ENCODE results near the gene CSF3R.
A peak's percentile ranks its signal among the peaks of the same experiment; 100 is the strongest.

Gene CSF3R

DNA sequence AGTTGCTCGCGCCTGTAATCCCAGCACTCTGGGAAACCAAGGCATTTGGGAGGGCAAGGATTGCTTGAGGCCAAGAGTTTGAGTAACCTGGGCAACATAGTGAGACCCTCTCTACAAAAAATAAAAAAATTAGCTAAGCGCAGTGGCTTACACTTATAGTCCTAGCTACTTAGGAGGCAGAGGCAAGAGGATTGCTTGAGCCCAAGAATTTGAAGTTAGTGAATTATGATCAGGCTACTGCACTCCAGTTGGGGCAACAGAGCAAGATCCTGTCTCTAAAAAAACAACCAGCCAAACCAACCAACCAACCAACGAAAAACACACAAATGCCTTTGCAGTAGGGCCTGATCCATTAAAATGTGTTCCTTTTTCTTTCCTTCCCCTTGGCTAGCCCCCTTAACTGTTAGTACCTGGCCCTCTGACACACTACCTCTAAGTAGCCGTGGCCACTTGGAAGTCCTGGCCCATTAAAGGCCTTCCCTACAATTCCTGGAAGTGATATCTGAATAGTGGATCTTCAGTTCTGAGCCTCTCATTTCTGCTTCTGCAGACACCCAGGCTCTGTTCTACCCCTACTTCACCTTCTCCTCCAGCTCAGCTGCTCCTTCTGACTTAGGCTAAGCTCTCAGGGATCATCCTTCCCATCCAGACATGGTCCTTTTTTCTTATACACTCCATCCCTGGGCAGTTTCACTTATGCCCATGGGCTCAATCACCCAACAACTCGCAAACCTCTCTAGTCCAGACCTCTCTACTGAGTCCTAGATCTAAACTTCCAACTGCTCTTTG is 28.9 kb downstream of the CSF3R start:
- no peak for DNase-seq

DNA sequence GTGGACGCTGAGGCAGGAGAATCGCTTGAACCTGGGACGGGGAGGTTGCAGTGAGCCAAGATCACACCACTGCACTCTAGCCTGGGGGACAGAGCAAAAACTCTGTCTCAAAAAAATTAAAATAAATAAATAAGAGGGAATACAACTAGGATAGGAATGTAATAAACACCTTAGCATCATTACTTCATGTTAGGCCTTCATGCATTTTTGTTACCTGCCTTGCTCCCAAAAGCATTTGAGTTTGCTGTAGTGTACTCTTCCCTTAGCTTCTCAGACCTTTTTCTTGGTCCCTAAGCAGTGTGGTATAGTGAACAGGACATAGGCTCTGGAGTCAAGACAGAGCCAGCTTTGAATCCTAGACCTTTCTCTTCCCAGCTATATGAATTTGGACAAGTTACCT is 29.7 kb downstream of the CSF3R start:
- DNase-seq: no peak

DNA sequence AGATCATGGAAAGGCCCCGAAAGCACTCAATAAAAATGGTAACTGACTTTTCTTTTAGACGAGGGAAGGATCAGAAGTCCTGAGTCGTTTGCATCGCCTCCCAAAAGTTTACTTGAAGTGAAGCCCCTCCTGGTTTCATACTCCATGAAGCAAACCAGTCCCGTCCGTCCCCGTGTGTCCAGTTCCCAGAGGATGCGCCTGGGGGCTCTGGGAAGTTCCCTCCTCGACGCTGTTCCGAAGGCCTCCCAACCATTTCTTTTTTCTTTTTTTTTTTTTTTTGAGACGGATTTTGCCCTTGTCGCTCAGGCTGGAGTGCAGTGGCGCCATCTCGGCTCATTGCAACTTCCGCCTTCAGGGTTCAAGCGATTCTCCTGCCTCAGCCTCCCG is 31.8 kb downstream of the CSF3R start:
- no peak for DNase-seq

DNA sequence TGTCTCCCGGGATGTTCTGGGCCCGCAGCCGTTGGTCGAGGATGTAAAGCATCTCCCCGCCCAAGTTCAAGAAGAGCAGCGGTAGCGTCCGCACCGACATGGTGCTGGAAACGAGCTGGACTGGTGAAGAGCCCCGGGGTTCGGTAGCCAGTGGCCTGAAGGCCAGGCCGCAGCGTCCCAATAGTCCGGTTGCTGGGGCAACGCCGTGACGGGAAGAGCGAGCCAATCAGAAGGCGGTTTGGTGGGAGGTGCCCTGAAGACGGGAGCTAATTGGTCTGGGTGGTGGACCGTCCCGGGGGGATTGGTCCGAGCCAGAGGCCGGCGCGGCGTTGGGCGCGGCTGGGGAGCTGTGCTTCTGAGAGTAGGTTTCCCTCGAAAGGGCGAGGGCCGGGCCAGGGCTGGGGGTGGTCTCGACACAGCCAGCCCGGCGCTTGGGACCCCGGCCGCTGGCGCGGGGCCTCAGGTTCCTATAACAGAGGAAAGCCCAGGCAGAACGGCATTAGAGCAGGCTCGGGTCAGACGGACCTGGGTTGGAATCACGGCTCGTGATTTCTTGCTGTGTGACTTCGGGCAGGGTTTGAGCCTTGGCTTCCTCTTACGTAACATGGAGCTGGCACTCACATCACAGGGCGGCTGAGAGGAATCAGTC is 32.3 kb downstream of the CSF3R start, which contains the start of gene OSCP1:
TSS of gene OSCP1 (minus strand) at position 182 of the 649 bp plus-strand sequence. CDS start at position 100, 82 bp downstream.
- peak; percentile 93 to 97 for DNase-seq

DNA sequence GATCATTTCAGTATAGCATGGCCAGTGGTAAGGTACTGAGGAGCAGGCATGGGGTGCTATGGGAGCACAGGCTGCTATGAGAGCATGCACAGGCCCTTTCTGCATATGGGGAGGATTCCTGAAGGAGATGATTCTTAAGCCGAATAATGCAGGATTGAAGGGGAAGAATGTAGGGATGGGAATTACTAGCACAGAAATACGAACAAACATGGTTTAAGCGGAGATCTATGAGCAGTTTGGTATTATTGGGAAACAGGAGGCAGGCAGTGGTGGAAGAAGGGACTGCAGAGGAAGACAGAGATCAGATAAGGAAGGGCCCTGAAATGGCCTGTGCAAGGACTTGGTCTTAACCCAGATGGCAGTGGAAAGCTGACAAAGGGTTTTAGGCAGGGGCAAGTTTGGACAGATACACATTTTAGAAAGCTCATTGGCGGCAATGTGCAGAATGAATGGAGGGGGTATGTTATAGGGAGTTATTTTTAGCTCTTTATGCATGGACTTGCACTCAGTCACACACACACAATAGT is 34.1 kb downstream of the CSF3R start:
- DNase-seq: no peak

DNA sequence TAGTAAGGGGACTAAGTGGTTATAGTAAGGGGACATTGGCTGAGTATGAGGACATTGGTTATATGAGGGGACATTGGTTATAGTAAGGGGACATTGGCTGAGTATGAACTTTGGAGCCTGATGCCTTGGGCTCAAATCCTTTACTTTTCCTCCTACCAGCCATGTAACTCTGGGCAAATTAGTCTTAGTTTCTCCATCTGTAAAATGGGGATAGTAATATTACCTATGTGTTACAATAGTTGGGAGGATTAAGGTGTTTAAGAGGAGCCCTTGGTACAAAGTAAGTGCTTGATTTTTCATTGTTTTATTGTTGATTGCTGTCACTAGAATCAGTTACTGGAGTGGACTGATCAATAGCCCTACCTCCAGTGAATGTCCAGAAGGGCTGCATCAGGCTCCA is 35.3 kb downstream of the CSF3R start:
- DNase-seq: no peak

DNA sequence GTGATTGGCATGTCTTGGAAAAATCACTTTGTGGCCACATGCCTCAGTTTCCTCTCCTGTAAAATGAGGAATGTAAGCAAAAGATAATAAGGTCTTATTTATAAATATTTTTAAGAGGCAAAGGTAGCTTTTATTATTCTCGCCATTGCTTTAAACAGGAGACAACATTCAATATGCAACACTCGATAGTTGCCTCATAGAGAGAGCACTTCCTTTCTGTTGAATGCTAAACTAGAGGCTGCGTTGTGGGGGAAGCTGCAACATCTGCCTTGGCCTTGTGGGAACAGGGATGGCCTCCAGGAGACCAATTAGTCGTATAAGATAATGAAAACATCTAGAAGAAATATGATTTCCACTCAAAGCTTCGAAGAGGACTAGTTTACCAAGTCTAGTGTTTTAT is 36.0 kb downstream of the CSF3R start:
- no peak for DNase-seq

DNA sequence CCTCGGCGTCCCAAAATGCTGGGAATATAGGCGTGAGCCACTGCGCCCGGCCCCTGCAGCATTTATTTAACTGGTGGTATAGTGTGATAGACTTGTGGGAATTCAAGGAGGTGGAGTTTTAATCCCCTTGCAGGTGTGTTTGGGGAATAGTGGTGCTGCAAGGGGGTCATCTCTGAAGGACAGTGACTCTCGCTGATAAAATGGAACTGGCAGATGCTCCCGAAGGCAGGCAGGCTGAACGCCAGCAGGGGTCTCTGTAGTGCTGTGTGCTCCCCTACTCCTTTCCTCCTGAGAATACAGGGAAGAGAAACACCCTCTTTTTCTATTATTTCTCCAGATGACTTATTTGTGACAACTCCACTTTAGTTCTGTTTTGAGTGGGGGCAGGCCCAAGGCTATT is 36.4 kb downstream of the CSF3R start:
- no peak for DNase-seq

DNA sequence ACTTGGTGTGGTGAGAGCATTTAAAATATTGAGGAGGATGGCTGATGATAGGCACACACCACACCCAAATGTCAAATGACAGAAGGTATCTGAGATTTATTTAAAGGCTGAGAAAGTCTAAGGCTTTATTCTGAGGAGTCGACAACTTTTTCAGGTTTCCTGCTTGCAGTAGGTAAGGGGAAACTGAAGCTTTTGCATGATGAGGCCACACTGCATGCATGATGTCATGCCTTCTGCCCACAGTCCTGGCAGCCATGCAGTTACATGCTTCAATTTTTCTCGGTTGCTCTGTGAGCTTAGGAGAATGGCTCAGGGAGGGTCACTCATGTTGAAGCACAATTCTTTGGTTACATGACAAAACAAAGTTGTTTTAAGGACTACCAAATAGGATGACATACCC is 39.4 kb downstream of the CSF3R start:
- no peak for DNase-seq

DNA sequence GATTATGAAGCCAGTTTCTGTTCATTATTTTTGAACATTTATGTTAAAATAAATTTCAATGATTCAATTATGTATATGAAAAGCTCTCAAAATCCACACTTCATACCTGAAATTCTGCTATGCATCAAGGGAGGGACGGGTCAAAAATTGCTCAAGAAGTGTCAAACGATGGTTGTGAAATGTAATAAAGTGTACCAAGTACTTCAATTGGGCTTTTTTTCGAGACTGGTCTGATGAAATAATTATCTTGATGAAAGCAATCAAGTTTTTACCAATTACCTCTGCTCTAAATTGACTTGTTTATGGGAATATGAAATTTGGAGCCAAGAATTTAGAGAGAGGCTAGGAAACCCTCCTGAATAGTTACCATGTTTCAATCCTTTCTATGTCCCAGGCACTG is 40.4 kb downstream of the CSF3R start:
- no peak for DNase-seq

DNA sequence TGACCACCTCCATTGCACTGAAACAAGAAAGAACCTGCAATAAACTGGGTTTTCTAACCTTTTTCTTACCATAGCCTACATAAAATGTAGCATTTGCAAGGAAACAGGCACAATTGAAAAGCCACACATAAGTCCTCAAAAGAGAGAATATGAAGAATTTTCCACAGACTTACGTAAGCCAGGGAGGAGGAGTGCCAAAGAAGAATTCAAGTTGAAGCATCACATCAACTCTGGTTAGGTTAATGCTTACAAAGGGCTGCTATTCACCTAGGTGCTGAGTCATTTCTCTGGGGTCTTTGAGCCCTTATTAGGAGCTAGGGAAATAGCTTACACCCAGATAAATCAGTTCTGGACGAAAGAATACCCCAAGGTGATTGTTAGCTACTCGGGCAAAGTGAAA is 42.1 kb downstream of the CSF3R start:
- DNase-seq: no peak

DNA sequence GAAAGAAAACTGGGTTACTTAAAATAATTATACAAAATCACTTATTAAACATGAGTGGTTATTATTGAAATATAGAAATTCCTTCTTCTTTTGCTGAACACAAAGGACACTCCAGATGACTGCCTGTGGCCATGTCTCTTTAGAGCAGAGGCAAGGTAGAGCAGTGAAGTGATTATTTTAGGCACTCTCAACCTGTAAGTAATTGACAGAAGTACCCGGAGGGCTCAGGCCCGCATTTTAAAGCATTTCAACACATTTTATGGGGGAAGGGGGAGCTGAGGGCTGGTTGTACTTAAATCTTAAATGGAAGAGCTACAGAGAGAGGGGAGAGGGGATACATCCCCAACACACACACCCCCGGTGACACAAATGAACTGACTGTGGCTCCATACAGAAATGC is 42.7 kb downstream of the CSF3R start:
- no peak for DNase-seq

DNA sequence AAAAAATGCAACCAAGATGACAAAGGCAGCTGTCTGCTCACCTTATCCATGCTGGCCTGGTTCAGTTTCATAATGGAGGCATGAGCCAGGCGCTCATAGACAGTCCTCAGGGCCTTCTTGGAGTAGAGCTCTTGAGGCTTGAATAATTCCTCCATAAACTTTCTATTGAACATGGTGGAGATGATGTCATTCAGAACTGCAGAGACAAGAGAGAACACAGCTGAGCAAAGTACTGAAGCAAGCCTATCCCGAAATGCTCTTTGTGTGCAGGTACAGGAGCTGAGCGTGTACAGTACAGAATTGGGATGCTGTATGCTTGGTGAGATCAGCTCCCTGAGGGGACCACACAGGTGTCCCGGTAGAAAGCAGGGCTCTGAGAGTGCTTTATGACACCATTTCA is 44.0 kb downstream of the CSF3R start:
- no peak for DNase-seq

DNA sequence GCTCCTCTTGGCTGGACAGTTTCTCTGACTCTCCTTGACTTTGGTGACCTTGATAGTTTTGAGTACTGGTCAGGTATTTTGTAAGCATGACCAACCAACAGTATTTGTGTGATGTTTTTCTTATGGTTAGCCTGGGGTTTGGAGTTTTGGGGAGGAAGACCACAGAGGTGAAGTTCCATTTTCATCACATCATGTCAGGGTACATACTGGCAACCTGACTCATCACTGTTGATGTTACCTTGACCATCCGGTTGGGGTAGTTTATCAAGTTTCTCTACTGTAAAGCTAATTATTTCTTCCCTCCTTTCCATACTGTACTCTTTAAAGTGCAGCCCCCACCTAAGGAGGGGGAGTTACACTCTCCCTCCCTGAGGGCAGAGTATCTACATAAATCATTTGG is 45.9 kb downstream of the CSF3R start:
- DNase-seq: no peak

DNA sequence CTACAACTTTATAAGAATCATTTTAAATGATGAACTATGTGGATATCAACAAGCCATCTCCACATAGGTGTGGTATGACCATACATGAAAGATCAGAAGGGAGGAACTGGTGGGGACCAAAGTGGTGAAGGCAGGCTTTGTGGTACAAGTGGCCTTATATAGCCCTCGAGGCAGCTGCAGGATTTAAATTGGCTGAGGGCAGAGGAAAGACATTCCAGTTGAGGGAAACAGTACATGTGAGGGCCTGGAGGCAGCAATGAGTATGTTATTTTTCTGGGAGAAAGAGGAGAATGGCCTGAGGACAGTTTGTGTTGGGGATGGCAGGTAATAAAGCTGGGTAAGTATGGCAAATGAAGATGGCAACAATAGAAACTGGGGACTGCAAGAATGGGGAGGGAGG is 49.6 kb downstream of the CSF3R start:
- no peak for DNase-seq

DNA sequence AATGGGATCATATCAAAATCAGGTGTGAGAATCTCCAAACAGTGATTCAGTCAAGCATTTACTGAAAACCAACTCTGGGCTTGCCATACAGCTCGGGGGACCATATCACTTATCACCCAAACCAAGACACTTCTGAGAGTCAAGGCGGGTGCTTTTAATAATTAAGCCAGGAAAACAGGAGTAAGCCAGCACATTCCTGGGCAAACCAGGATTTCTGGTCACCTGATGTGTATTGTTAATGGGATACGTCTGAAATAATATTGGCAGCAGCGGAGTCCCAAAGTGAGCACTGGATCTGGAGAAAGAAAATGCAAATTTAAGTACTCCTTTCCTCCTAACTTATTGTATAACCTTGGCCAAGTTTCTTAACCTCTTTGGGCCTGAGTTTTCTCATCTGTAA is 50.1 kb downstream of the CSF3R start:
- DNase-seq: no peak

DNA sequence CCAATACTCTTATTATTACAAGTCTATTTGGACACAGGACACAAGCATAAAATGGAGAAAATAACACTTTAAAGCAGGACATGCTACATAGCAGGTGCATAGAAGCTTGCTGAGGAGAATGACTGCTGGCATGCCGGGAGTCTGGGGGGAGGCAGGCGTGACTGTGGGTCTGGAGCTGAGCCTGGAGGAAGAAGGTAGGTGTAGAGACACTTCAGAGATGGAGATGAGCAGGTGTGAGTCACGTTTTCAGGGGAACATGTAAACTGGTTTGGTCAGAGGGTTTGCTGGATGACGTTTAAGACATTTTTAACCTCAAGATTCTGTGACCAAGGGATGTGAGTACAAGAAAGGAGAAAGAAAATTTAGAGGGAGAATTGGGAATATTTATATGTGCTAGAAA is 56.9 kb downstream of the CSF3R start:
- DNase-seq: no peak

DNA sequence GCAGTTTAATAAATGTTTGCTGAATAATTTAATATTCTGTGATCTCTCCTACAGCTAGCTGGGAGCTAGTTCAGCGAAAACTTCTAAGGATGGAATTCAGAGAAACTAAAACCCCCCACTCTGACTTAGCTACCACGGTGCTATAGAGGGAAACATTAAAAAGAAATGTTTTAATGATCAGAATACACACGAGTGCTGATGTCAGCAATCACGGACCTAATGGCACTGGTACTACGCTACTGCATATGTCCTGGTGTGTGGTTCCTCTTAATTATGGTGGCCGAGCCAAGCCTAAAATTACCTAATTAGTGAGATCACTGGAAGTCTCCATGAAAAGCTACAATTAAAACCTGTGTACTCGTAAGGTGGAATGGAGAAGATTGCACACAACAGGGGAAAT is 61.1 kb downstream of the CSF3R start:
- DNase-seq: no peak

DNA sequence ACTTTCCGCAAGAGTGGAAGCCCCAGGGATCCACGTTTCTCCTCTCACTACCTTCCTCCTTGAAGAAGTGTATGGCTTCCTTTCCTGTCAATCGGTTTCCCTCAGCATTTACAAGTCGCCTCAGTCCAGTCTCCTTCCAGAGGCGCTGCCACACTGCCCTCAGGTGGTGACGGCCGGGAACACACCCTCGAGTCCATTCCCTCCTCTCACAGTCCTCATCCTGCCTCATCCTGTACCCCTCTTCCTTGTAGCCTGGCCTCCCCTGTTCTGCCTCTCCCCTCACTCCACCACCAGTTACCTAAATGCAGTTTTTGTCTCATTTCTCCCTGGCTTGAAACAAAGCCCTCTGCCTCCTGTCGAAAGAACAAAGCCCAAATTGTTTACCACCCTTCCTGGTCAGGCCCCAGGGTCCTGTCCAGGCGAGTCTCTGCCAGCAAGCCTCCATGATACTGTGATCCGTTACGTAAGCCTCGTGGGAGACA is 61.8 kb downstream of the CSF3R start:
- peak; percentile 83 to 89 for DNase-seq

DNA sequence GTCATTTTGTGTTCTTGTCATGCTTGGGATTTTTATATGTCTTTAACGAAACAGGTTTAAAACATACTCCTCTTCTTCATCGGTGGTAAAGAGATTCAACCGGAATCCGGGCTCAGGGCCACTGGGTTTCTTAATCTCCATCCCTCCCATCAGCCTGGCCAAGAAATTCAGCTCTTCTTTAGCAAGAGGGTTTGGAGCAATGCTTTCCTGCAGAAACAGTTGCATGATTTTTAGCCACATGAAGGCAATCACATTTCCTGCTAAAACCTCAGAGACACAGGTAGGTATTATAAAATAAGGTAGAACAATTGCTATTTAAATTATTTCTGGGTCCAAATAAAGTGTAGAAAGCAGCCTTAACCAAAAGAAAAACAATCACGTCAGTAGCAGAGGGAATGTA is 62.3 kb downstream of the CSF3R start:
- DNase-seq: no peak

DNA sequence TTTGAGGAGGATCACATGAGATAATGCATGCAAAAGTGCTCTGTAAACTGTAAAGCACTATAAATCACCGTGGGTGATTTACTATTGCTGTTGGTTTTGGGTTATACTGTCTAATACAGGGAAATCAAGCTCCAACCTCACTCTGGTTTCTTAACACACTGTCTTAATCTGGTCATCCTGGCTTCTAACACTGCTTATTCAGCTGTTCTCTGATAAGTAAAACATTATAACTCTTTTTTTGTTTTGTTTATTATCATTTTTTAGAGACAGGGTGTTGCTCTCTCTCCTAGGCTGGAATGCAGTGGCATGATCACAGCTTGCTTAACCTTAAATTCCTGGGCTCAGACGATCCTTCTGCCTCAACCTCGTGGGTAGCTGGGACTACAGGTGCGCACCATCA is 63.1 kb downstream of the CSF3R start:
- no peak for DNase-seq

DNA sequence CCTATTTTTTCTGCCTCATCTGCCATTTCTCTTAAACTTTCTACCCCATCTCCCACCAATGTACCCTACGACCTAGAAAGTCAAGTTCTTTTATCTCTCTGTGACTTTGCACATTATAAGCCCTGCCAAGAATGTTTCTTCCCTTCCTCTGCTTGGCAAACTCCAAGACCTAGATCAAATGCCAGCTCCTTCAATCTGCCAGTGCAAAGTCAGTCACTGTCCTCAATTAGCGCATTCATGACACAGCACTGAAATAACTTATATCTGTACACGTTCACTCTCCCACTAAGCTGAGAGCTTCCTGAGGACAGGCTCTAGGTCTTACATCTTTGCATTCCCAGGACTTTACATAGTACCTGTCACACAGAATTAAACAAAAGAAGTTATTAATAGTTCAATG is 63.6 kb downstream of the CSF3R start:
- peak; percentile 33 to 35 for DNase-seq

DNA sequence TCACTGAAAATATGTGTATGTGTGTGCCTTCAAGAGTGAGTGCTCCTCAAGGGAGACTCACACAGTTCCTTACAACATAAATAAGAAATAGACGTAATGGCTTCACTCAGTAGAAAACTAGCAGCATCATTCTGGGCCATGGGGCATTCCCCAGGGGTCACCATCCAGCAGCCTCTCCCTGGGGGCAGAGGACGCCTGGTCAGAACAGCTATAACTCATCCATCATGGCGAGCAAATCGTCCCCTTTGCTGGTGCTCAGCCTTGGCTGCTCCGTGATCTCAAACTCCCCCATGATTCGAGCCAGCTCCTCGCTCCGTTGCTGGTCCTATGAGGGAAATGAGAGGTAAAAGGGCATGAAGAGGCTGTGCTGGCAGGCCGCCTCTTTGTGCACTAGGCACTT is 64.8 kb downstream of the CSF3R start:
- no peak for DNase-seq
